Lower leg skin (tissue), 3 donors: ENCODE data around the gene FOXA2.

Source experiments
- CTCF ChIP-seq, 3 donors: fragments of 450-650 bp; IDR thresholded peaks; one replicate each; pipeline ENCODE4 v1.5.1; 2016; ENCODE audit warnings: antibody characterized with exemption in 3 of 3, mild to moderate bottlenecking in 3 of 3, moderate library complexity in 2 of 3
- POLR2A ChIP-seq, 2 donors: fragments of 450-650 bp; IDR thresholded peaks; one replicate each; pipeline ENCODE4 v1.6.1; 2016 to 2017; ENCODE audit warnings: antibody characterized with exemption in 2 of 2, mild to moderate bottlenecking in 1 of 2, moderate library complexity in 1 of 2

DNA sequence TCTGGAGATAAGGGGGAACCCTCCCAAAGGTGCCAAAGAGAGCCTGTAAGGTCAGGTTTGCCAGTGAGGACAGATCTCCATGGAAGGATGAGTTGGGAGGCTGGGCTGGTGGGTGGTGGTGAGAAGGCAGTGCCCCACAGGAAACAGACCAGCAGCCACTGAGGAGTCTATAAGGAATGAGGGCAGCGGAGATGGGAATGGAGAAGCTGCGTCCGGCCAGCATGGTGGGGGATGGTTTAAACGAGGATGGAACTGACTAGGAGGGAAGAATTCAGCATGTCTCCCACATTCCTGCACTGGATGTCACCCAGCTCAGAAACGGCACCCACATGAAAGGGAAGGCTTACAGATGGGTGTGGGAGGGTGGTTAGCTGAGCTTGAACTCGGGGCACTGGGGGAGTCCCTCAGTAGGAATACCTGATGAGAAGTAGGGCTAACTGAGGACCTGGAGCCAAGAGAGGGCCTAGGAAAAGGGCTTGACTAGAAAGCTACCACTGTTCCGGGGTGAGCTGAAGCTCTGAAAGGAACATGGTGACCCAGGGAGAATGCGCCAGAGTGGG, 53.2 kb downstream of the FOXA2 start:
- no peak for TF ChIP-seq CTCF (IDR thresholded peaks at IDR 0.05)
- TF ChIP-seq POLR2A (IDR thresholded peaks at IDR 0.05): no peak
